Endothelial cell (in vitro differentiated cells): ENCODE data around the gene FARP2. TPM values are rescaled to one million over a fixed set of nuclear protein-coding genes. Genes with fewer than 3 reads are reported as not detected.
A peak's percentile ranks its signal among the peaks of the same experiment; 100 is the strongest.
"Not testable (repeated sequence)": the region's sequence is repeated elsewhere in the genome, so short reads cannot be mapped to it uniquely, and the experiment has no call there.

Experiments
- DNase-seq: peaks from one replicate; pipeline ENCODE4 v3.0.0; 2021; ENCODE audit warnings: low spot score
- H3K27ac Mint-ChIP-seq: one replicate; pipeline ENCODE4 v1.8.0; 2021; ENCODE audit warnings: mixed read lengths, inconsistent platforms; ENCODE audit not compliant: unreplicated experiment
- H3K27me3 Mint-ChIP-seq: one replicate; pipeline ENCODE4 v1.8.0; 2021; ENCODE audit warnings: mild to moderate bottlenecking, moderate library complexity, mixed read lengths, inconsistent platforms; ENCODE audit not compliant: unreplicated experiment
- H3K36me3 Mint-ChIP-seq: one replicate; pipeline ENCODE4 v1.8.0; 2021; ENCODE audit warnings: mild to moderate bottlenecking, low read depth, mixed read lengths, inconsistent platforms; ENCODE audit not compliant: unreplicated experiment
- H3K4me1 Mint-ChIP-seq: one replicate; pipeline ENCODE4 v1.8.0; 2021; ENCODE audit warnings: mild to moderate bottlenecking, mixed read lengths, inconsistent platforms; ENCODE audit not compliant: unreplicated experiment
- H3K4me3 Mint-ChIP-seq: one replicate; pipeline ENCODE4 v1.8.0; 2021; ENCODE audit warnings: mild to moderate bottlenecking, mixed read lengths, inconsistent platforms; ENCODE audit not compliant: unreplicated experiment
- H3K9me3 Mint-ChIP-seq: one replicate; pipeline ENCODE4 v1.8.0; 2021; ENCODE audit warnings: mixed read lengths, inconsistent platforms; ENCODE audit not compliant: unreplicated experiment
- total RNA-seq: library from RNA; stranded (reverse); fragmentation: NEBNext Ultra II Directional; extraction: Animal tissue kit (Norgen Biotek cat#: 25700); gene quantifications from one replicate; pipeline ENCODE4 v1.2.1, GENCODE V29; 2021; ENCODE audit not compliant: unreplicated experiment
- TF ChIP-seq, protein P1 (sequence below): fragments of 200-600 bp; sonication (generic); IDR thresholded peaks from one replicate; pipeline ENCODE4 v1.5.0; 2021; ENCODE audit warnings: antibody characterized with exemption; ENCODE audit not compliant: unreplicated experiment

The FARP2 gene
- total RNA-seq, 1 donor from 2014 or later, result 19.1 TPM

DNA sequence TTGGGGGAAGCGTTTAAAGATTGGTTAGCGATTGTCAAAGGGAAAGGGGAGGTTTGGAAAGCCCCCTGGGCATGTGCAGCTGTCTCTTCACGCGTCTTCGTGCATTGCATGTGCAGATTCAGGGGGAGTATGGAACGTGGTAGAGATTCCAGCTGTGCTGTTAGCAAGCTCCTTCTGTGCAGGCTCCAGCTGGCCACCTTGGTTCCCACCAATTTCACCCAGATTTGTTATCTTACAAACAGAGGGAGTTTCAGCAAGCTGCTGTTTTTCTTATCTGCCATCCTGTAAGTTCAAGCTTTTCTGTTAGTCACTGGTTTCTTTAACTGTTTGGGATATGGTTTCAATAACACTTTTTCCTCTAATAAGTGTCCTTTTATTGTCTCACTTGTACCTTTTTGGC is 30.4 kb downstream of the FARP2 start:
- H3K27me3 Mint-ChIP-seq, result peaks cover 1% of the 10 kb centered on the region
- DNase-seq, result no peak
- no peaks in the 10 kb centered on the region for H3K4me1 Mint-ChIP-seq
- no peaks in the 10 kb centered on the region for H3K9me3 Mint-ChIP-seq
- TF ChIP-seq, protein P1, sequence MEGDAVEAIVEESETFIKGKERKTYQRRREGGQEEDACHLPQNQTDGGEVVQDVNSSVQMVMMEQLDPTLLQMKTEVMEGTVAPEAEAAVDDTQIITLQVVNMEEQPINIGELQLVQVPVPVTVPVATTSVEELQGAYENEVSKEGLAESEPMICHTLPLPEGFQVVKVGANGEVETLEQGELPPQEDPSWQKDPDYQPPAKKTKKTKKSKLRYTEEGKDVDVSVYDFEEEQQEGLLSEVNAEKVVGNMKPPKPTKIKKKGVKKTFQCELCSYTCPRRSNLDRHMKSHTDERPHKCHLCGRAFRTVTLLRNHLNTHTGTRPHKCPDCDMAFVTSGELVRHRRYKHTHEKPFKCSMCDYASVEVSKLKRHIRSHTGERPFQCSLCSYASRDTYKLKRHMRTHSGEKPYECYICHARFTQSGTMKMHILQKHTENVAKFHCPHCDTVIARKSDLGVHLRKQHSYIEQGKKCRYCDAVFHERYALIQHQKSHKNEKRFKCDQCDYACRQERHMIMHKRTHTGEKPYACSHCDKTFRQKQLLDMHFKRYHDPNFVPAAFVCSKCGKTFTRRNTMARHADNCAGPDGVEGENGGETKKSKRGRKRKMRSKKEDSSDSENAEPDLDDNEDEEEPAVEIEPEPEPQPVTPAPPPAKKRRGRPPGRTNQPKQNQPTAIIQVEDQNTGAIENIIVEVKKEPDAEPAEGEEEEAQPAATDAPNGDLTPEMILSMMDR, result no peak
- H3K4me3 Mint-ChIP-seq, result no peak overlapping the region
- H3K36me3 Mint-ChIP-seq, result no peaks in the 10 kb centered on the region
- H3K27ac Mint-ChIP-seq, result no peak overlapping the region

DNA sequence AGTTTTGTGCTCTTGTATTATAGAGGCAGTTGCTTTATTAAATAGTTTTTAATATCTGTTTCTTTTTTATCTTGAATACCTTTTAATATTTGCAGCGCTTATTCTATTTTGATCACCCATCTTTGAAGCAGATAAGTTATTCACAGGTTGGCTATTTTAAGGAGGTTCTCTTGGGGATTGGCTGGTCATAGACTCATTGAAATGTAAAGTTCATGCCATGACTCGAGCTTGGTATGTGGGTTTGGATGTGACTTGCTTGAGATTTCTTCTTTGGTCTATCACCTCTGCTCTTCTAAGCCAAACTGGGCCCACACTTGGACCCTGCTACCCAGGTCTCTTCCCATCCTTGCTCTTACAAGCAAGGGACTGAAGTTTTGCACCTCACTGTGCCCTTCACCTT is 33.6 kb downstream of the FARP2 start:
- Mint-ChIP-seq H3K27me3 (peaks cover 3% of the 10 kb centered on the region), H3K36me3 (no peaks in the 10 kb centered on the region), H3K27ac (no peak overlapping the region), H3K4me3 (no peak overlapping the region), H3K9me3 (no peaks in the 10 kb centered on the region), H3K4me1 (no peaks in the 10 kb centered on the region)
- TF ChIP-seq, protein P1, result no peak
- no peak for DNase-seq

DNA sequence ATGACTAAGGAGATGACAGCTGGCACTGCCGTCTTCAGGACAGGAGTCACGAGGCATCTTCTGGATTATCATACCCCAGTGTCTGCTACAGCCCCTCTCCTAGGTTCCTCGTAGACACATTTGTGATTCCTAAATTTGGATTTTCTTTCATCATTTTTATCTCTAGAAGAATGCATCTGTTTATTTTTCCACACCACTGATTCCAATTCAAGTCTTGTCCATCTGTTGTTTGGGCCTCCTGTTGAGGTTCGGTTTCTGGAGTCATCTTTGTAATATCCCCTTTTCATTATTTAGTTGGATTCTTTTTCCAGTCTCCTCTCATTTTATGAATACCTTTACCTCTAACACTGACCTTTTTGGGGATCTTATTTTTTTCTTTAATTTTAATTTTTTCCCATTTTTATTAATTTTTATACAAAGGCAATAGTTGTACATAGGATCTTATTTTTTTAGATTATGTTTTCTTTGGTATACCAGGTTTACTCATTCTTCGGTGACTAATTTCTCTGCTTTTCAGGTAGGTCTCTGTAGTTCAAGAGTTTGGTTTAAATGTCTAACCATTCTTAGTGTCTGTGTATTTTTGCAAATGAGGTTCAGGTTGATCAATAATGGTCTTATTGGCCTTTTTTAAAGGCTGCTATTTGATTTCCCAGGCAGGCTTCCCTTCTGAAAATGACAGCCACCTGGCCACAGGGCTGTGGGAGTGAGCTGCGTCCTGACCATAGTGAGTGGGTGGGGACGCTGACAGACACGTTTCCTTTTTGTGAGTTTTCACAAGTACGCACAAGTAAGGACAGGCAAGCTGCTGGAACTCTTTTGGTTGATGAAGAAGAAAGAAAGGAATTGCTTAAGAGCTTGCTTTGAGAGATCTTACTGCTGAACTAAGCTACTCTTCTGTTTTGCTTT is 34.5 kb downstream of the FARP2 start:
- Mint-ChIP-seq H3K36me3 (no peaks in the 10 kb centered on the region), H3K27me3 (peaks cover 3% of the 10 kb centered on the region), H3K4me1 (no peaks in the 10 kb centered on the region), H3K9me3 (no peaks in the 10 kb centered on the region), H3K4me3 (no peak overlapping the region), H3K27ac (no peak overlapping the region)
- TF ChIP-seq, protein P1, result no peak
- DNase-seq, result no peak

DNA sequence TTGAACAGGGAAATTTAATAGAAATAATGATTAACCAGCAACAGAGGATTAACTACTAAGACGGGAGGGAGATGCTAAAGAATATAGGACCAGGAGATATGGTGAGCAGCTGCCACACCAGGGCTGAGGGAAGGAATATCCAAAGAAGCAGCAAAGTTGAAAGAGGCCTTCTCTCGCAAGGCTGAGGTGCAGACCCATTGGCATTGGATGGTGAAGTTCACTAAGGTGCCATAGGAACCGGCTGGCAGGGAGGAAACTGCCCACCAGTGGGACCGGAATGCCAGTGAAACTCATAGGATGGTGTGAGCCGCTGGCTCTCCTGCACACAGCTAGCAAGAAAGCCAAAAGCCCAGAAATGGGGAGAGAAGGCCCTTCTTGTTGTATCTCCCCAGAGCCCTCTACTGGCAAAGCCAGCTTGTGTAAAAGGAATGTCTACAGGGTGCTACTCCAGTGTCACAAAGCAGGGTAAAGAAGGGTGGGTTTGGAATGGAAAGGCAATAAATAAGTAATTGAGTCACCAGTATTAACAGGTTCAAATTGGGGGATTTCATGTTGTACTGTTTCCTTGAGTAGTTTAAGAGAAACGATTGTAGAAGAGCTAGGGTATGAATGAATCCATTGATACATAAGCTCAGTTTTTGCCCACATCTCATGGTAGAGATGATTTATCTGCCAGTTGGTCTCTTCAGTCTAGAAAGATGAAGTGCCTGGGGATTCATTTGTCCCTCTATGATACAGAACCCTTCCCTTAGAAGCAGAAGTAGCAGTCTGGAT is 36.0 kb downstream of the FARP2 start:
- H3K36me3 Mint-ChIP-seq, result no peaks in the 10 kb centered on the region
- TF ChIP-seq, protein P1, result no peak

DNA sequence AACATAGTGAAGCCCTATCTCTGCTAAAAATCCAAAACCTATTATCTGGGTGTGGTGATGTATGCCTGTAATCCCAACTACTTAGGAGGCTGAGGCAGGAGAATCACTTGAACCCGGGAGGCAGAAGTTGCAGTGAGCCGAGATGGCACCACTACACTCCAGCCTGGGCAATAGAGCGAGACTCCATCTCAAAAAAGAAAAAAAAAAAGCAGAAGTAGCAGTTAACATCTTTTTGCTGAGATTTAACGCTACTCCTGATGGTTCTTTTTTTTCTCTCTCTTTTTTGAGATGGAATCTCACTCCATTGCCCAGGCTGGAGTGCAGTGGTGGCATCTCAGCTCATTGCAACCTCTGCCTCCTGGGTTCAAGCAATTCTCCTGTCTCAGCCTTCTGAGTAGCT is 36.7 kb downstream of the FARP2 start:
- not testable (repeated sequence) for H3K4me1 Mint-ChIP-seq, H3K36me3 Mint-ChIP-seq, H3K4me3 Mint-ChIP-seq, H3K27ac Mint-ChIP-seq, DNase-seq, H3K9me3 Mint-ChIP-seq, H3K27me3 Mint-ChIP-seq

More for the DNA sequence above, 36.0 kb downstream of the FARP2 start:
- Mint-ChIP-seq H3K9me3 (no peaks in the 10 kb centered on the region), H3K4me1 (no peaks in the 10 kb centered on the region), H3K27me3 (peaks cover 3% of the 10 kb centered on the region), H3K4me3 (no peak overlapping the region), H3K27ac (no peak overlapping the region)
- peak; percentile 27 for DNase-seq
